GM18505 (cell line): ENCODE results near the gene MAP2K6.

Source experiments
- ATAC-seq: cut with Tn5 transposase; IDR thresholded peaks from one replicate; pipeline ENCODE4 v1.9.1; 2021; ENCODE audit not compliant: unreplicated experiment
- POLR2A ChIP-seq: IDR thresholded peaks from 4 replicates; pipeline ENCODE4 v1.6.1; 2011; ENCODE audit warnings: borderline replicate concordance; ENCODE audit not compliant: insufficient read depth, insufficient read length; ENCODE audit errors: extremely low read depth

MAP2K6 gene

GRCh38 chr17:69590671-69591070 is 176.2 kb downstream of the MAP2K6 start:
- no peak for TF ChIP-seq POLR2A
- no peak for ATAC-seq

GRCh38 chr17:69592692-69593350 is 178.3 kb downstream of the MAP2K6 start:
- no peak for ATAC-seq
- no peak for TF ChIP-seq POLR2A

GRCh38 chr17:69593351-69593715 is 178.8 kb downstream of the MAP2K6 start:
- TF ChIP-seq POLR2A, result no peak

GRCh38 chr17:69593716-69594115 is 179.2 kb downstream of the MAP2K6 start:
- ATAC-seq, result no peak
- TF ChIP-seq POLR2A, result no peak

More at GRCh38 chr17:69593351-69593715, 178.8 kb downstream of the MAP2K6 start:
- no peak for ATAC-seq

GRCh38 chr17:69594641-69595040 is 180.1 kb downstream of the MAP2K6 start:
- no peak for ATAC-seq
- no peak for TF ChIP-seq POLR2A

- no peak for ATAC-seq
- TF ChIP-seq POLR2A, result no peak
Observed at GRCh38 chr17:69596141-69596540, 181.6 kb downstream of the MAP2K6 start.

GRCh38 chr17:69597898-69598692 is 183.6 kb downstream of the MAP2K6 start:
- no peak for ATAC-seq
- no peak for TF ChIP-seq POLR2A

- no peak for ATAC-seq
- no peak for TF ChIP-seq POLR2A
Observed at GRCh38 chr17:69602972-69603371, 188.5 kb downstream of the MAP2K6 start.
